GM18511 (cell line): ENCODE data around the gene IFI27.

Source experiments
- ATAC-seq: cut with Tn5 transposase; IDR thresholded peaks from one replicate; pipeline ENCODE4 v1.9.1; 2021; ENCODE audit warnings: mild to moderate bottlenecking, moderate library complexity; ENCODE audit not compliant: unreplicated experiment

The IFI27 gene

DNA sequence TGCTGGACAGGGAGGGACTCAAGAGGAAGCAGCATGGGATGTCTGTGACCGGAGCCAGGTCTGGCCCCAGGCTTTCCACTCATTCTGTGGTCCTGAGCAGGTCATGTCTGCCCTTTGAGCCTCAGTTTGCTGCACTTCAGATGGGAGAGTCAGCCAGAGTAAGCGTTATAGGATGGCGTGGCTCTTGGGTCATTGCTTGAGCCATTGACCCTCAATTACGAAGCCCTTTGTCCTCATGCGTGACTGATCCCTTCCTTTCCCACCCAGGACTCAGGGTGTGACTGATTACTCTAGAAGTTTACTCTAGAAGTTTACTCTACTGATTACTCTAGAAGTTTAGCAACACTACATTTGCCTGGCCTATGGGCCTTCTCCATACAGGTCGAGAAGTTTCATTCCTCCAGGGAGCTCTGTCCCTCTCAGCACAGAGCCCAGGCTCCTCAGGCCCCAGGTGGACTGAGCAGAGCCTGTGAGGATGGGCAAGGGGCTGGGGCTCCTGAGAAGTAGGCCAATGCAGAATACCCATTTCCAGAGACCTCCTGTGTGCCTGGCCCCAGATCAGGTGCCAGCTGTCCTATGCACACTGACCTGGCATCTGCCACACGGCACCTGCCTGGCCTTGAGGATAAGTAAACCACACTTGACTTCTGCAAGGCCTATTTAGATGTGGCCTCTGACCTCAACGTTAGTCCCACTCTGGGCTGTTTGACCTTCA is 7.6 kb upstream of the IFI27 start:
- no peak for ATAC-seq

DNA sequence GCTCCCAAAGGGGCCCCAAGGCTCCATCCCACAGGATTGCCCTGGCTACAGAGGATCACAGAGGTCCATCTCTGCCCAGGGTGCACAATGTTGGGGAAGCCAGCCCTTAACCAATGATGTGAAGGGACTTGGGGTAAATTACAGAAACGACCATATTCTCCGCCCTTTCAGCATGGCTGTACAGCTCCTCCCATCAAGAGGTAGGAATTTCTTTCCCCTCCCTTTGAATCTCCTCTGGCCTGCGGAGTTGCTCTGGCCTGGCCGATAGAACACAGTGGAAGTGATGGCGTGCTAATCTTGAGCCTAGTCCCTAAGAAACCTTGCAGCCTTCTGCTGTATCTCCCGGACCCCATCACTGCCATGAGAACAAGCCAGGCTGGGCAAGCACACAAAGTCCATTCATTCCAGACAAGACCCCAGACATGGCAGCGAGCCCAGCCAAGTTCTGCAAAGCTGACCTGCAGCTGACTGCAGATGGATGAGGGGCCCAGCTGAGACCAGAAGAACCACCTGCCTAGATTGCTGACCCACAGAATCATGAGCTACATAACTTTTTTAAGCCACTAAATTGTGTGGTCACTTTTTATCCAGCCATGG is 6.9 kb upstream of the IFI27 start:
- ATAC-seq: no peak

DNA sequence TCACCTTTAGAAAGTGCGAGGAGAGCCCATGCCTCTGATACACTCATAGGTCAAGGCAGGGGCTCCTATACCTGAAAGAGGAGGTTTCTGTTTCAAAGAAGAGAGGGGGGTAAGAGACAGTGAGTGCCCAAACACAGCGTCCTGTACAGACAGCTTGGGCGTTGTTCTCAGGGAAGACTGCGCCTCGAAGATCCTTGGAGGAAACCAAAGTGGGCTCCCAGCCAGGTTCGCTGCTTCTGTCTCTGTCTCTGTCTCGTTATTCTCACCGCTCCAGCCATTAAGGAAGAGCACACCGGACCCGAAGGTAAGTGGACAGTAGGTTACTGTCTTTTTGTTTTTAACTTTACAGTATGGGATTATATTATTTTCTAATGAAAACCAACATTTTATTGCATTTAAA is 5.8 kb upstream of the IFI27 start:
- no peak for ATAC-seq

GRCh38 chr14:94109915-94110250 is 653 bp upstream of the IFI27 start:
- ATAC-seq: no peak

DNA sequence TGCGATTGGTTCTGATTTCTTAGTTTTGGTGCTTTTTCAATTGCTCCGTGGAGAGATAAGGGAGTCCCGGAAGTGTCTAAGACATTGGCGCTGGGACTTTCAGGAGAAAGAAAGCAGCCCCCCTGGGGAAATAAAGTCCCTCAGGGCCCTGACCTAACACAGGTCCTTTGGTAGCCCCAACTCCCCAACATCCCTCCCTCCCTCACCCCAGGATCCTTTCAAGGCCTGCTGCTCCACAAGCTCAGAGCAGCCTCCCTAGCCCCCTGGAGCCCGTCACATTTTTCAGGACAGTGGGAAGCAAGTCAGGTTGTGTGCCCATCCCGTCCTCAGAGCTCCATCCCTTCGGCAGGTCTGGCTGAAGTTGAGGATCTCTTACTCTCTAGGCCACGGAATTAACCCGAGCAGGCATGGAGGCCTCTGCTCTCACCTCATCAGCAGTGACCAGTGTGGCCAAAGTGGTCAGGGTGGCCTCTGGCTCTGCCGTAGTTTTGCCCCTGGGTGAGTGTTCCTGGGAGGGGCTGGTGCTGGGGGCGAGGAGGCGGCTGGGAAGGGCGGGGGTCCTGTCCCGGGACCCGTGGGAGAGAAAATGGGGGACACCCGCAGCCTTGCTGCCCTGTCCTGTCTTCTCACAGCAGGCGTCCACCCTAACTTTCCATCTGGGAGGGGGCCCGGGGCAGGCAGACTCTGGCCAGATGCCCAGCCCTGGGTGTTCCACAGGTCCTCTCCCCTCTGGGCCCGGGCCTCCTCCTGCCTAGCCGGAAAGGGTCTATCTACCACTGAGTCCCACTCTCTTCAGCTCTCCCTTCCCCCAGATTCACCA is 950 bp downstream of the IFI27 start:
- ATAC-seq: no peak

DNA sequence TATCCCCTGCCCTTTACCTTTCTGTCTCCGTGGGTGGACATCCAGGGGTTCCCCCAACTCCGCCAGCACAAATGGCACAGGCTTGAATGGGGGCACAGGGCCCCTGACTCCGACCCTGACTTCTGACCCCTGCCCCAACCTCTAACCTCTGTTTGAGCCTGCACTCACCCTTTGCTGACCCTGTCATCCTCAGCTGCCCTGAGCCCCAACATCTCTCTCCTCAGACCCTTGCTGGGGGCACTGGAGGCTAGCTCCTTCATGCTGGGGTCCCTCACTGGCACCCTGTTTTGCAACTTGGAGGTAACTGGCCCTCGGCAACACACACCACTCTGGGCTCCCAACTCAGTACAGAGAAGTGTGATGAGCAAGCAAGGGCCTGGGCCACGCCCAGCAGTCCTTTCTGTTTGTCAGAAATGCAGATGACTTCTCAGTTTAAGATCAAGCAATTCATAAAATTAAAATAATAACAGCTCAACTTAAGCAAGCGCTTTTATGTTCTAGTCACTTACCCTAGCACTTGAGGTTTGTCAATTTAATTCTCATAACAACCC is 2.1 kb downstream of the IFI27 start:
- ATAC-seq: no peak

DNA sequence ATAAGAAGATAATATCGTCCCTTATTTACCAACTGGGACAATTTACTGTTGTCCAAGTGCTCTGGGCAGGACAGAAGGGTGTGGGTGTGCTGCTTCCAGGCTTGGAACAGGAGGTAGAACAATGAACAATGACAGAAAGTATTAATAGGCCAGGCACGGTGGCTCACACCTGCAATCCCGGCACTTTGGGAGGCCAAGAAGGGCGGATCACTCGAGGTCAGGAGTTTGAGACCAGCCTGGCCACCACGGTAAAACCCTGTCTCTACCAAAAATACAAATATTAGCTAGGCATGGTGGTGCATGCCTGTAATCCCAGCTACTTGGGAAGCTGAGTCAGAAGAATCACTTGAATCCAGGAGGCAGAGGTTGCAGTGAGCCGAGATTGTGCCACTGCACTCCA is 2.5 kb downstream of the IFI27 start:
- no peak for ATAC-seq

DNA sequence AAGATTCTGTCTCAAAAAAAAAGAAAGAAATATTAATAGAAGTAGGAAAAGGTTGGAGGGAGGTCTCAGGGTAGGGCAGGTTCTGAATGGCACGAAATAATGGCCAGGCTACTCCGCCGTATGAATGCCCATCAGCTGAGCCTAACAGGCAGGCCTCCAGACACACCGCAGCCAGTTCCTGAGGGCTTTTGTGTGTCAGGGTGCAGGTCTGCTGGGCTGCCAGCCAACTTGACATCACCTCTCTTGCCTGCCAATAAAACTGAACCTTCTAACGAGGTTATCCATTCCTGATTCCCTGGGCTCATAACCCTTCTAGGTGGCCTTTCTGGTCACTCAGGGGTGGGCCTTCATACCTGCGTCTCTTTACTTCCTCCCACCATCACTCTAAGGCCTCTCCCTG is 3.0 kb downstream of the IFI27 start:
- no peak for ATAC-seq

GRCh38 chr14:94113908-94114588 is 3.5 kb downstream of the IFI27 start:
- ATAC-seq: no peak

DNA sequence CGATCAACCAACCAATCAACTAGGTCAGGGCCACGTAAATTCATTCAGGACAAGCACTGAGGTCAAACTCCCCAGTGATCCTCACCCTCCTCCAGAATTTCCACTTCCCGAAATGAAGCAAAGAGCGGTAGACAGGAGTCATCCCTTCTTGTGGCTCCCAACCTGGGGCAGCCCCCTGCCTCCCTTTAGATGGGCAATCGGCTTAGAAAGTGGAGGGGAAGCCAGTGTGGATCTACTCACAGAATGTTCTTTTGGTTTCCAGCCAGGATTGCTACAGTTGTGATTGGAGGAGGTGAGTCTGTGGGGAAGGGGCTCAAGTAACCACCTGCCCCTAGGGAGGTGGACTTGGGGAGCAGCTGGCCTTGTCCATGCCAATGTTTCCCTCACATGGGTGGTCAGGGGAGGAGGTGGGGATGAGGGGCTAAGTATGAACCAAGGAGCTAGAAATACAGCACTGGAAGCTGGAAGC is 4.1 kb downstream of the IFI27 start:
- ATAC-seq: no peak

DNA sequence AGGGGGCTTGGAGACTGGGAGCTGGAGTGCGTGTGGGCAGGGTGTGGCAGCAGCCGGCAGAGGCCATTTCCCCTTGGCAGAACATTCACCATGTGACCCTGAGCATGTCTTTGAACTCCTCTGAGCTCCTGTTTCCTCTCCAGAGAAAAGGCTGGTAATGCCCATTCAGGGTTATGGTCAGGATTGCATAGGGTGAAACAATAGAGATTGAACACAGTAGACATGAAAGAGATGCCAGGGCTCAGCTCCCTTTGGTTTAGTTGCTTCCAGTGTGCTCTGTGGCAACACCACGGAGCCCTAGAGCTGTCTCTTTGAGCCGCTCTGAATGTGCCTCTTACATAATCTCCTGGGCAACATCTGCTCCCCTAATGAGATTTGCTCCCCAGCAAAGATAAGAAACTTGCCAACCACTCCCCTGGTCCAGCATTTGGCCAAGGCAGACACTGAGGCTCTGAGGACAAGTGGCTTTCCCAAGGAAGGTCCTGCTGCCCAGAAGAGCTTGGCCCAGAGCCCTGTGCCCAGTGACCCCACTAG is 4.6 kb downstream of the IFI27 start:
- no peak for ATAC-seq

DNA sequence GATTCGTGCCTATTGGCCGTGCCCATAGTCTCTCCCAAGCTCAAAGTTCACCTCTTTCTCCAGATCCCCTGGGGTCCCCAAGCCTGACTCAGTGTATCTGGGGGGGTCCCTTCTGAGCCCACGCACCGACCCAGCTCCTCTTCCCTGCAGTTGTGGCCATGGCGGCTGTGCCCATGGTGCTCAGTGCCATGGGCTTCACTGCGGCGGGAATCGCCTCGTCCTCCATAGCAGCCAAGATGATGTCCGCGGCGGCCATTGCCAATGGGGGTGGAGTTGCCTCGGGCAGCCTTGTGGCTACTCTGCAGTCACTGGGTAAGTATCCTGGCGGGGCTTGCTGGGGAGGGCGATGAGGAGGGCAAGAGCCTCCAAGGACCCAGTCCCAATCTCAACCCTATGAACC is 5.1 kb downstream of the IFI27 start:
- ATAC-seq: no peak

DNA sequence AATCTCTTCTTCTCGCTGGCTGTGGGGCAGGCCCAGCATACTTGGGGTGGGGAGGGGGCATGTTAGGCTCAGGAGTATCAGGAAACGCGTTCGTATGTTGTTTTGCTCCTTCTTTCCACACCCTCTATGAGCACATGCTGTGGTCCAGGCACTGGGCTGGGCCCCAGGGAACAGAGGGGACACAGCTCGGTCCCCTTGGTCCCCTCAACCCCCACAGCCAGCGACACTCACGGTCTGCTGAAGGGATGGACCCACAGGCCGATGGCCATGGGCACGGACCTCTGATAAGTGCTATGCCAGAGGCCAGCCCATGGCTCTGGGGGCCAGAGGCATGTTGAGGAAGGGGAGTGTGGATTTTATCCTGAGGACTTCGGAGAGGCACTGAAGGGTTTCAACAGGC is 6.2 kb downstream of the IFI27 start:
- ATAC-seq: no peak

DNA sequence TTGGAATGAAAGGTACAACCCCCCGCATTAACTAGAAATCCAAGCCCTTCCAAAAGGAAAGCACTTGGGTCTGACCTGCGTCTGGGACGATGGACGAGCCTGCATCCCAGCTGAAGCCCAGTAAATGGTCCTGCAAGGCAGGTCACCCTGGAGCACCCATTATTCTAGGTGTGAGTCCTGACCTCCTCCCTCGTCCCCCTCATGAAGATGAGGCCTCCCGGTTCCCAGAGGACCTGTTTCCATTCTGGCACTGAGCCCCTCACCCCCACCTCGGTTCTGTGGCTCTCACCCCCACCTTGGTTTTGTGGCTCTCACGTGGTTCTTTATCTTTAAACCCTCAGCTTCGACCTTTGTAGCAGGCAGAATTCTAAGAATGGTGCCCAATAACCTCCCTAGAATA is 7.3 kb downstream of the IFI27 start:
- ATAC-seq: no peak

GRCh38 chr14:94119071-94119470 is 8.5 kb downstream of the IFI27 start:
- no peak for ATAC-seq

- no peak for ATAC-seq
Observed at GRCh38 chr14:94120667-94121340, 10.3 kb downstream of the IFI27 start.

DNA sequence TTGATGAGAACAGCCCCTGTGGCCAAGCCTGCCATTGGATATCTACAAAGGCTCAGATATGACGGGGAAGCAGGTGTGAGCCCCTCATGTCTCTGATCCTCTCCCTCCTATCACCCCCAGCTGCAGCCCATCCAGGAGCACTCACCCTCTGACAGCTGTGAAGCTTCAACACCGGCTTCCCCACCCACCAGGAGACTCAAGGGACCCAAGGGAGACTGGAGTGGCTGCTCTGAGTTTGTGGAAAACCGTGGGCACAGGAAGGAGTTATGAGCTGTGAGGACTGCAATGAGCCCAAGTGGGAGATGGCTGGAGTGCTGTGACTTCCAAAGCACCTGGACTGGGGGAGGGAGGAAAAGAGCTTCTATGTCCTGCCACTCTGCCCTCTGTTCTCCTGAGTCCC is 10.9 kb downstream of the IFI27 start:
- no peak for ATAC-seq

DNA sequence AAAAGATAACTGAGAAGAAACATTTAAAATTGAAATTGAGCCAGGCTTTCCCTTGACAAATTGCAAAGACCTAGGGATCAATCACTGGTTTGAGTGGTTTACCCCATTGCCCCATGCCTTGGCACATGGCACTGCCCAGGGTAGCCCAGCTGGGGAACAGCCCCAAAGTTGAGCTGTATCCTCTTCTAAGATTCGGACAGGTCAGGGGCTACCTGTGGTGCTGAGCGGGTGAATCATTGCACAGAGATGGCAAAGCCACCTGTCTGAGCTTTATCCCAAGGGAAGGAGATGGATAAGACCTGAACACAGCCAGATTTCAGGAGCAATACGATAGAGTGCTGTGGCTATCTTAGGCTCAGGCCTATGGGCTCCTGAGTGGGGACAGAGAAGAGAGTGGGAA is 11.9 kb downstream of the IFI27 start:
- ATAC-seq: no peak

DNA sequence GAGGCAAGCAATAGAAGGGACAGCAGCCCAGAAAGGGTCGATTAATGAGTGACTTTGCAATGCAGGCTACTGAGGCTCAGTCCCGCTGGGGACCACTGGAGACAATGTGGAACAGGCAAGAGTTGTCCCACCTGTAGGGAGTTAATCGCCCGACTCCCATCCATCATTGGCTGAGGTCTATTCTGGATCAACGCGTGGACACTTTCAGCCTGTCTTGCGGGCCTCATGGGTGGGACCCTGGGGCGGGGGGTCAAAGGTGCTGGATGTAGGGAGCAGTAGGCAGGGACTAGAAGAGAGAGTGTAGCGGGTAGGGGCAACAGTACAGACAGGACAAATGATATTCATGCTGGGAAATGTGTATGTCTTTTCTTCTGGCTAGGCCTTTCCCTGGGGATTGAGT is 12.8 kb downstream of the IFI27 start:
- no peak for ATAC-seq

DNA sequence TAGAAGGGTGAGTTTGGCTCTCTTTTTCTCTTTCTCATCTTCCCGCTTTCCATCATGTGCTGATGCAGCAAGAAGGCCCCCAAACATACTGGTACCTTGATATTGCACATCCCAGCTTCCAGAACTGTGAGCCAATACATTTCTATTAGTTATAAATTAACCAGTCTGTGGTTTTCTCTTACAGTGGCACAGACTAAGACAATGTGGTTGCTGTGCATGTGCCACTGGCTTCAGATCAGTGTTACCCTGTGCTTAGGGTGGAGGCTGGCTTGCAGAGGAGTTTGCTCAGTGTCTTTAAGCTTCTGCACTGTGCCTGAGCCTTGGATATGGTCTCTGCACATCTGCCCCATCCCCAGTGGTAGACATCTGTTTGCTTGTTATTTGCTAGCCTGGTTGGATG is 13.3 kb downstream of the IFI27 start:
- no peak for ATAC-seq
